Measurements from ENCODE around the gene LARGE1.

Gene LARGE1

GRCh38 chr22:33918676-33919365 lies 1.5 kb downstream of the LARGE1 start:
- Histone ChIP-seq H3K4me3 (replicated peaks; ENCODE audit: insufficient read depth, low read length) (no peak overlapping the region), H3K27me3 (ENCODE audit: insufficient read depth, poor library complexity, severe bottlenecking) (peaks cover 45% of the 10 kb centered on the region), H3K27ac (replicated peaks) (no peak overlapping the region)
- TF ChIP-seq REST (IDR thresholded peaks at IDR 0.05; ENCODE audit: insufficient replicate concordance, low read depth) (no peak), CTCF (IDR thresholded peaks at IDR 0.05; ENCODE audit: insufficient read depth, low read length) (no peak), GABPA (IDR thresholded peaks at IDR 0.05; ENCODE audit: low read depth) (no peak), POLR2AphosphoS5 (IDR thresholded peaks at IDR 0.05; ENCODE audit: low read depth) (no peak), SPI1 (IDR thresholded peaks at IDR 0.05; ENCODE audit: borderline replicate concordance, low read depth) (no peak)
- no peak for DNase-seq (ENCODE audit: low read depth in 1 of 2, low spot score in 1 of 2)

GRCh38 chr22:33917744-33918406 lies 2.4 kb downstream of the LARGE1 start:
- Histone ChIP-seq H3K27me3 (ENCODE audit: insufficient read depth, poor library complexity, severe bottlenecking) (peaks cover 35% of the 10 kb centered on the region), H3K27ac (replicated peaks) (no peak overlapping the region), H3K4me3 (replicated peaks; ENCODE audit: insufficient read depth, low read length) (no peak overlapping the region)
- DNase-seq (ENCODE audit: low read depth in 1 of 2, low spot score in 1 of 2) = no peak
- TF ChIP-seq GABPA (IDR thresholded peaks at IDR 0.05; ENCODE audit: low read depth) (no peak), REST (IDR thresholded peaks at IDR 0.05; ENCODE audit: insufficient replicate concordance, low read depth) (no peak), CTCF (IDR thresholded peaks at IDR 0.05; ENCODE audit: insufficient read depth, low read length) (no peak), POLR2AphosphoS5 (IDR thresholded peaks at IDR 0.05; ENCODE audit: low read depth) (no peak), SPI1 (IDR thresholded peaks at IDR 0.05; ENCODE audit: borderline replicate concordance, low read depth) (no peak)

GRCh38 chr22:33914699-33915098 lies 5.6 kb downstream of the LARGE1 start:
- DNase-seq (ENCODE audit: low read depth in 1 of 2, low spot score in 1 of 2) = no peak
- Histone ChIP-seq H3K27me3 (ENCODE audit: insufficient read depth, poor library complexity, severe bottlenecking) (peaks cover 14% of the 10 kb centered on the region), H3K4me3 (replicated peaks; ENCODE audit: insufficient read depth, low read length) (no peak overlapping the region), H3K27ac (replicated peaks) (no peak overlapping the region)
- no peak for TF ChIP-seq REST (IDR thresholded peaks at IDR 0.05; ENCODE audit: insufficient replicate concordance, low read depth)
- no peak for TF ChIP-seq CTCF (IDR thresholded peaks at IDR 0.05; ENCODE audit: insufficient read depth, low read length)
- no peak for TF ChIP-seq GABPA (IDR thresholded peaks at IDR 0.05; ENCODE audit: low read depth)
- TF ChIP-seq POLR2AphosphoS5 (IDR thresholded peaks at IDR 0.05; ENCODE audit: low read depth) = no peak
- no peak for TF ChIP-seq SPI1 (IDR thresholded peaks at IDR 0.05; ENCODE audit: borderline replicate concordance, low read depth)
